Colonic mucosa (tissue), 4 donors: Measurements from ENCODE around the gene TMPRSS13. TPM values are rescaled to one million over a fixed set of nuclear protein-coding genes. Genes with fewer than 3 reads are reported as not detected.

Experiments used
- DNase-seq: peaks from one replicate; pipeline ENCODE4 v3.0.0-alpha.2; 2020
- H3K27ac ChIP-seq: fragments of 200-600 bp; one replicate; pipeline ENCODE4 v1.8.0; 2021
- H3K27me3 ChIP-seq: fragments of 200-600 bp; one replicate; pipeline ENCODE4 v1.8.0; 2021
- H3K36me3 ChIP-seq: fragments of 200-600 bp; one replicate; pipeline ENCODE4 v1.8.0; 2021
- H3K4me1 ChIP-seq: fragments of 200-600 bp; one replicate; pipeline ENCODE4 v1.8.0; 2021; ENCODE audit warnings: mild to moderate bottlenecking
- H3K4me3 ChIP-seq: fragments of 200-600 bp; one replicate; pipeline ENCODE4 v1.8.0; 2021
- H3K9ac ChIP-seq, 2 donors: one replicate each; pipeline ENCODE4 v1.7.0; 2013; ENCODE audit warnings: control low read depth in 2 of 2, low read depth in 2 of 2, low read length in 2 of 2
- H3K9me3 ChIP-seq: fragments of 200-600 bp; one replicate; pipeline ENCODE4 v1.8.0; 2021
- intact Hi-C: fragments of 100-400 bp; cut with DNase I; formaldehyde crosslinking; loops from one replicate; pipeline ENCODE4 v1.14.1; 2022
- total RNA-seq, 2 donors: library from RNA; stranded (reverse); fragmentation: NEBNext Ultra II Directional in 1 of 2; extraction: Animal tissue kit (Norgen Biotek cat#: 25700) in 1 of 2; gene quantifications; one replicate each; pipeline ENCODE4 v1.2.1, GENCODE V29; 2021
- TF ChIP-seq, protein P1 (sequence below): fragments of 200-600 bp; IDR thresholded peaks from one replicate; pipeline ENCODE4 v1.8.0; 2022; ENCODE audit warnings: antibody characterized with exemption, mild to moderate bottlenecking
- donor health status: healthy.
- donor health status: DM: no; HTN: no; CAD: no.
- donor health status: DM: no; HTN: no; CAD: no.

TMPRSS13 gene
- total RNA-seq, 2 donors from 2014 or later: 1.5 to 1.6 TPM

DNA sequence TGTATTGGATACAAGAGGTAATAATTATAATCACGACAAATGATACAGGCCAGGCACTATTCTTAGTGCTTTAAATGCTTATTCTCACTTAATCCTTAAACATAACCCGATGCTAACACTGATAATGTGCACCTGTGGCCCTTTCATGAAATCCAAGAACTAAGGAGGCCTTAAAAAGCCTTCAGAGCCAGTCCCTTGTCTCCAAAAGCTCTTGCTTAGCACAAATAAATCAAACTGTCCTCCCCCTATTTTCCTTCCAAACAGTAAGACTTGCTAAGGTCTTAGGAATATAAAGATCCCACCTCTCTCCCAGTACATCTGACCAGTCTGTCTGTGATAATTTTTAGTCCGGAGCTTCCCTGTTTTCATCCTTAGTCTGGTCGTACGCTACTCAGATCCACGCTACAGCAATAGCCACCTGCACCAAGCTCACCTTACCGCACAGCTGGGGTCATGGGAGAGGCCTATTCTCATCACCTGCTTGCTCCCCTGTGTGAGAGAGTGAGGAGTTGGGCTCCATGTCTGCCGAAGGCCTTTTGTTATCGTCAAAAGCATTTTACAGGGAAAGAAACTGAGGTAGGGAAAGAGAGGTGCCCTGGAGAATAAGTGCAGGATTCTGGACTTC lies 69.6 kb downstream of the TMPRSS13 start:
- H3K4me3 ChIP-seq: no peak overlapping the region

DNA sequence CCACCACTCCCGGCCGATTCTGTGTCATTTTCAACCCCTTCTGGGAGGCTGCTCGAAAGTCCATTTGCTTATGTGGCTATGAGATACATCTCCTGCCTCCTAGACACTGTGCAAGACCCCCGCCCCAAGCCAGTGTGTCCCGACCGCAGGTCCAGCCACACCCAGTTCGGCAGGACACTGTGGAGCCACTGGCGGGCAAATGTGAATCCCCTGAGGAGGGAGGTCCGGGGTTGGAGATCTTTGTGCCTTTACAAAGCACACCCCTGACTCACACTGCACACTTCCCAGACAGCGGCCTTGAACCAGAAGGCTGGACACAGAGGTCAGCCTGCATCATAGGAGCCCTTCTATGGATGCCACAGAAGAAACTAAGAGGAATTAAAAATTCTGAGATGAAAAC lies 70.1 kb downstream of the TMPRSS13 start:
- Histone ChIP-seq H3K27me3 (no peaks in the 10 kb centered on the region), H3K9me3 (no peaks in the 10 kb centered on the region), H3K4me3 (no peak overlapping the region), H3K36me3 (no peaks in the 10 kb centered on the region), H3K9ac (no peak overlapping the region), H3K4me1 (no peaks in the 10 kb centered on the region), H3K27ac (no peak overlapping the region)
- no peak for DNase-seq
- TF ChIP-seq, protein P1, sequence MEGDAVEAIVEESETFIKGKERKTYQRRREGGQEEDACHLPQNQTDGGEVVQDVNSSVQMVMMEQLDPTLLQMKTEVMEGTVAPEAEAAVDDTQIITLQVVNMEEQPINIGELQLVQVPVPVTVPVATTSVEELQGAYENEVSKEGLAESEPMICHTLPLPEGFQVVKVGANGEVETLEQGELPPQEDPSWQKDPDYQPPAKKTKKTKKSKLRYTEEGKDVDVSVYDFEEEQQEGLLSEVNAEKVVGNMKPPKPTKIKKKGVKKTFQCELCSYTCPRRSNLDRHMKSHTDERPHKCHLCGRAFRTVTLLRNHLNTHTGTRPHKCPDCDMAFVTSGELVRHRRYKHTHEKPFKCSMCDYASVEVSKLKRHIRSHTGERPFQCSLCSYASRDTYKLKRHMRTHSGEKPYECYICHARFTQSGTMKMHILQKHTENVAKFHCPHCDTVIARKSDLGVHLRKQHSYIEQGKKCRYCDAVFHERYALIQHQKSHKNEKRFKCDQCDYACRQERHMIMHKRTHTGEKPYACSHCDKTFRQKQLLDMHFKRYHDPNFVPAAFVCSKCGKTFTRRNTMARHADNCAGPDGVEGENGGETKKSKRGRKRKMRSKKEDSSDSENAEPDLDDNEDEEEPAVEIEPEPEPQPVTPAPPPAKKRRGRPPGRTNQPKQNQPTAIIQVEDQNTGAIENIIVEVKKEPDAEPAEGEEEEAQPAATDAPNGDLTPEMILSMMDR: no peak
- intact Hi-C loops: no loop called here

More for the DNA sequence above, 69.6 kb downstream of the TMPRSS13 start:
- Histone ChIP-seq H3K9me3 (no peaks in the 10 kb centered on the region), H3K36me3 (no peaks in the 10 kb centered on the region), H3K27me3 (no peaks in the 10 kb centered on the region), H3K4me1 (no peaks in the 10 kb centered on the region), H3K9ac (no peak overlapping the region), H3K27ac (no peak overlapping the region)
- no peak for DNase-seq
- TF ChIP-seq, protein P1: no peak
- intact Hi-C loops: no loop called here

DNA sequence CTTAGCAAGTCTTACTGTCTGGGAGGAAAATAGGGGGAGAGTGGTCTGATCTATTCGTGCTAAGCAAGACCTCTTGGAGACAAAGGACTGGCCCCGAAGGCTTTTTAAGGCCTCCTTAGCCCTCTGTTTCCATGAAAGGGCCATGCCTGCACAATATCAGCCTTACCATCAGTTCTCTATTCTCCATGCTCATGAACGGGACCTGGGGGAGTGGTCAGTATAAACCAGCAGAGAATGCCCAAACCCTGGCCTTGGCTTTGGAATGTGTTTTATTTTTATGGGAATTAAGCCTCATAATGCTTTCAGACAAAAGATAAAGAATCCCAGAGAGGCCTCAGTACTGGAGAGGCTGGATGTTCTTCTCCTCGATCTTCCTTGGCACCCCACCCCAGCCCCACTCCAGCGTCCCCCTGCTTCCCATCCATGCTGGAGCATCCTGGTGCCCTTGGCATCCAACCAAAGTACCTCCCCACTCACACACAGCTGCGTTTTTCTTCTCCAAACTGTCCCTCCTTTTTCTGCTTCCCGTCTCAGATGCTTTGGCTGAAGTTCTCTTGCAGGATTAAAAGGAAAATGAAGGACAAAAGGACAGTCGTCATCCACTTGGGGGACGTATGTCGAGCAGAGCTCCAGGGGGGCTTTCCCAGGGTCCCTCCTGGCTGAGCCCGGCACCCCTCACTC lies 71.3 kb downstream of the TMPRSS13 start:
- Histone ChIP-seq H3K9me3 (no peaks in the 10 kb centered on the region), H3K4me1 (no peaks in the 10 kb centered on the region), H3K4me3 (no peak overlapping the region), H3K27me3 (no peaks in the 10 kb centered on the region), H3K9ac (no peak overlapping the region), H3K36me3 (no peaks in the 10 kb centered on the region), H3K27ac (no peak overlapping the region)
- intact Hi-C loops: no loop called here
- DNase-seq: no peak
- TF ChIP-seq, protein P1: no peak

DNA sequence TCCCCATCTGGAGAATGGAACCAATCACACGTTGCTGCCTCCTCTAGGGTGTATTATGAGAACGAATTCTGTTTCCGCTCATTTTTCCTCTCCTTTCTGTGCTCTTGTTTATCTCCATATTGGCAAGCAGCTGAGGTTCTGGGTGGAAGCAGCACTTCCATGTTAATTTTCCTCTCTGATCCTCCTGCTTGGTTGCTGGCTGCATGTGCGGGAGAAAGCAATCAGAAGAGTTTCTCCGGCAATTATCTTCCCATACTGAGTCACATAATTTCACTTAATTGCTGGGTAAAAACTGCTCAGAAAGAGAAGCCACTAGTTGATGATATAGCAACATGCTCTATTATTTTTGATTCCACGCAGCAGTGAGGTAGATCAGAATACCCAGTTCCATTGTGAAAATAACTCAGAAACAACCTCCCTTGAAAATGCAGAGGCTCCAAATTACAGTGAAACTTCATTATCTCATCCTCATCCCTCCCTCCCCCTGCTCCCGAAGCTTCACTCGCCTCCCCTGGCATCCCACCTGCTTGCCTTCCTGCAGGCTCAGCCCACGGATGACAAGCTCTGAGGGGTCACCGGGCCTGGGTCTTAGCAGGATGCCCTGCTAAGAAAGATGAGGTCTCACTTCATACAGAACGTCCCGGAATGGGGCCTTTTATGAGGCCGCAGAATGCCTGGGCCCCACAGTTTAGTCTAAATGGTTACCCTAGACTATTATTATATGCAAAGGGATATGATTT lies 73.1 kb downstream of the TMPRSS13 start:
- DNase-seq: no peak
- no peaks in the 10 kb centered on the region for H3K4me1 ChIP-seq
- intact Hi-C loops: no loop called here

DNA sequence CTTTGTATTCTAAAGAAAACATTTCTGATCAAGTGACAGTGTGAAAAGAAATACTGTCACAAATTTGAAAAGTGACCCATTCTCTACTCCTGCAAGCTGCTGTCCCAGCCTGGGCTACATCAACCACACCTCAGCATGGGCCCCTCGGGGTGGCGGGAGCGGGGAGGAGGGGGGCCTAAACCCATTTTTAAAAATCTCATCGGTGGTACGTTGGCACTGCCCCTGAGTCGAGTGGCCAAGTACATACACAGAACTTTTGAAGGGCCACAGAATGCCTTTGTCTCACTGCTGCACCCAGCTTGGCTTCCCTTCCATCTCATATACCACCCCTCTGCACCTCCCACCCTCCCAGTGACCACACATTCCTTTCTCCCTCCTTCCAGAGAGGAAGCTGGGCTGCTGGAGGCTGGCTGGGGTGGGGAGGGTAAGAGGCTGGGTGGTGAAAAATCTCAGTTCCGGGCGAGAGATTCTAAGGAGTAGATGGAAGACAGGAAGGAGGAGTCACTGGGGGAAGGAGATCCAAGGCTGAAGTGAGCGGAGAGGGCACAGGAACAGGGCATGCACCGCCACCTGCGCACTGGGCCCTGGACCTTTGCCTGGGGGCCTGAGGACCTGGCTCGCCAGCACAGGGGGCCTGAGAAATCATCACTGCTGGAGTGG lies 73.9 kb downstream of the TMPRSS13 start:
- H3K36me3 ChIP-seq: no peaks in the 10 kb centered on the region
- no peaks in the 10 kb centered on the region for H3K27me3 ChIP-seq
- H3K4me1 ChIP-seq: no peaks in the 10 kb centered on the region
- no peak overlapping the region for H3K4me3 ChIP-seq
- TF ChIP-seq, protein P1: no peak
- H3K27ac ChIP-seq: no peak overlapping the region
- DNase-seq: no peak
- intact Hi-C loops: no loop called here
- no peak overlapping the region for H3K9ac ChIP-seq
- no peaks in the 10 kb centered on the region for H3K9me3 ChIP-seq

More for the DNA sequence above, 73.1 kb downstream of the TMPRSS13 start:
- H3K27ac ChIP-seq: no peak overlapping the region
- H3K36me3 ChIP-seq: no peaks in the 10 kb centered on the region
- TF ChIP-seq, protein P1: no peak
- no peak overlapping the region for H3K4me3 ChIP-seq
- H3K9ac ChIP-seq: no peak overlapping the region
- no peaks in the 10 kb centered on the region for H3K27me3 ChIP-seq
- no peaks in the 10 kb centered on the region for H3K9me3 ChIP-seq
